Nephron progenitor cell (in vitro differentiated cells): Measurements from ENCODE around the gene GPALPP1.
"Not testable (repeated sequence)": the region's sequence is repeated elsewhere in the genome, so short reads cannot be mapped to it uniquely, and the experiment has no call there.

Experiments
- DNase-seq: peaks from one replicate; pipeline ENCODE4 v3.0.0; 2021
- H3K27ac Mint-ChIP-seq: 2 replicates; pipeline ENCODE4 v1.8.0; 2021; ENCODE audit warnings: mild to moderate bottlenecking, moderate library complexity, mixed read lengths
- H3K27me3 Mint-ChIP-seq: 2 replicates; pipeline ENCODE4 v1.8.0; 2021; ENCODE audit warnings: mild to moderate bottlenecking, low read depth, mixed read lengths; ENCODE audit not compliant: poor library complexity
- H3K36me3 Mint-ChIP-seq: 2 replicates; pipeline ENCODE4 v1.8.0; 2021; ENCODE audit warnings: low read depth, mixed read lengths
- H3K4me1 Mint-ChIP-seq: 2 replicates; pipeline ENCODE4 v1.8.0; 2021; ENCODE audit warnings: mixed read lengths
- H3K4me3 Mint-ChIP-seq: 2 replicates; pipeline ENCODE4 v1.8.0; 2021; ENCODE audit warnings: mild to moderate bottlenecking, moderate library complexity, mixed read lengths
- H3K9me3 Mint-ChIP-seq: 2 replicates; pipeline ENCODE4 v1.8.0; 2021; ENCODE audit warnings: mild to moderate bottlenecking, moderate library complexity, mixed read lengths
- TF ChIP-seq, protein P1 (sequence below): fragments of 200-600 bp; sonication (generic); IDR thresholded peaks from 2 replicates; pipeline ENCODE4 v1.5.0; 2021; ENCODE audit warnings: antibody characterized with exemption

Gene GPALPP1

DNA sequence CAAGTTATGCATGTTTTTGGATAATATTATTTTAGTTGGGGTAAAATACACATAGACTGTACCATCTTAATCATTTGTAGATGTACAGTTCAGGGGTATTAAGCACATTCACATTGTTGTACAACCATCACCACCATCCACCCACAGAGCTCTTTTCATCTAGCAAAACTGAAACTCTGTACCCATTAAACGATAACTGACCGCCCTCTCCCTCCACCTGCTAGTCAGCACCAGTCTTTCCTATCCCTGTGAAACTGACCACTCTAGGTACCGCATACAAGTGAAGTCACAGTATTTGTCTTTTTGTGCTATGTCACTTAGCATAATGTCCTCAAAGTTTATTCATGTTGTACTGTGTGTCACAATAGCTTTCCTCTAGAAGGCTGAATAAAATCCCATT, 70.7 kb downstream of the GPALPP1 start:
- Mint-ChIP-seq H3K27ac (peak overlapping the region; percentile 12), H3K4me3 (no peak overlapping the region), H3K27me3 (peaks cover 4% of the 10 kb centered on the region), H3K4me1 (peaks cover 8% of the 10 kb centered on the region), H3K9me3 (no peaks in the 10 kb centered on the region), H3K36me3 (no peaks in the 10 kb centered on the region)
- TF ChIP-seq, protein P1, sequence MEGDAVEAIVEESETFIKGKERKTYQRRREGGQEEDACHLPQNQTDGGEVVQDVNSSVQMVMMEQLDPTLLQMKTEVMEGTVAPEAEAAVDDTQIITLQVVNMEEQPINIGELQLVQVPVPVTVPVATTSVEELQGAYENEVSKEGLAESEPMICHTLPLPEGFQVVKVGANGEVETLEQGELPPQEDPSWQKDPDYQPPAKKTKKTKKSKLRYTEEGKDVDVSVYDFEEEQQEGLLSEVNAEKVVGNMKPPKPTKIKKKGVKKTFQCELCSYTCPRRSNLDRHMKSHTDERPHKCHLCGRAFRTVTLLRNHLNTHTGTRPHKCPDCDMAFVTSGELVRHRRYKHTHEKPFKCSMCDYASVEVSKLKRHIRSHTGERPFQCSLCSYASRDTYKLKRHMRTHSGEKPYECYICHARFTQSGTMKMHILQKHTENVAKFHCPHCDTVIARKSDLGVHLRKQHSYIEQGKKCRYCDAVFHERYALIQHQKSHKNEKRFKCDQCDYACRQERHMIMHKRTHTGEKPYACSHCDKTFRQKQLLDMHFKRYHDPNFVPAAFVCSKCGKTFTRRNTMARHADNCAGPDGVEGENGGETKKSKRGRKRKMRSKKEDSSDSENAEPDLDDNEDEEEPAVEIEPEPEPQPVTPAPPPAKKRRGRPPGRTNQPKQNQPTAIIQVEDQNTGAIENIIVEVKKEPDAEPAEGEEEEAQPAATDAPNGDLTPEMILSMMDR: no peak
- no peak for DNase-seq

DNA sequence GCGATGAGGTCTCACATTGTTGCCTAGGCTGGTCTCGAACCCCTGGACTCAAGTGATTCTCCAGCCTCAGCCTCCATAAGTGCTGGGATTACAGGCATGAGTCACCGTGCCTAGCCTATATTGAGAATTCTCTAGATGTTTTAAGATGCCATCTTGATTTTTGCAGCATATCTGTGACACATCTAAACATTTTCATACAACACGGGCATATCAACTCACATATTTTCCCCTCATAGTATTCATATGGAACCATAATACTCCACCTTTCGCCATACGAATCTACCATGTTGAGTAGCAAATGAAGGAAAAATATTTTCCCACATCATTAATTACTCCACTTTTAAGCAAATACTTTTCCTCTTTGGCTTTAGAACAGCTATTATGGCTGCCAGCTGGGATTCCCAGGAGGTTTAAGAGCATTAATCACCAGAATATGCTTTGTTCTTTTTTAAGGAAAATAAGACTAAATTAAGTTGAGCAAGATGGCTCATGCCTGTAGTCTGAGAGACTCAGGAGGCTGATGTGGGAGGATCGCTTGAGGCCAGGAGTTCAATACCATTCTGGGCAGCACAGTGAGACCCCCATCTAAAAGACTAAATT, 74.0 kb downstream of the GPALPP1 start:
- H3K9me3 Mint-ChIP-seq: no peaks in the 10 kb centered on the region
- H3K36me3 Mint-ChIP-seq: no peaks in the 10 kb centered on the region
- no peaks in the 10 kb centered on the region for H3K4me1 Mint-ChIP-seq
- H3K27me3 Mint-ChIP-seq: peaks cover 4% of the 10 kb centered on the region
- TF ChIP-seq, protein P1: no peak
- no peak overlapping the region for H3K4me3 Mint-ChIP-seq
- no peak for DNase-seq
- no peak overlapping the region for H3K27ac Mint-ChIP-seq

DNA sequence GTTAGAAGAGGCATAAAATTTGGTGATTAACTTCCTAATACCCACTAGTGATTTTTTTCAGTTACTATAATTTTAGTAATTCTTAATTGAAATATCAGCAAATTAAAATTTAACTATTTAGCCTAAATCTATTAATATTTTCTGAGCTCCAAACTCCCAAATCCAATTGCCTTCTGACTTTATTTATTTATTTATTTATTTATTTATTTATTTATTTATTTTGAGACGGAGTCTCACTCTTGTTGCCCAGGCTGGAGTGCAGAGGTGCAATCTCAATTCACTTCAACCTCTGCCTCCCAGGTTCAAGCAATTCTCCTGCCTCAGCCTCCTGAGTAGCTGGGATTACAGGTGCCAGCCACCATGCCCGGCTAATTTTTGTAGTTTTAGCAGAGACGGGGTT, 74.6 kb downstream of the GPALPP1 start:
- H3K27ac Mint-ChIP-seq, H3K27me3 Mint-ChIP-seq, DNase-seq, H3K4me3 Mint-ChIP-seq, H3K4me1 Mint-ChIP-seq, H3K9me3 Mint-ChIP-seq, H3K36me3 Mint-ChIP-seq: not testable (repeated sequence)

DNA sequence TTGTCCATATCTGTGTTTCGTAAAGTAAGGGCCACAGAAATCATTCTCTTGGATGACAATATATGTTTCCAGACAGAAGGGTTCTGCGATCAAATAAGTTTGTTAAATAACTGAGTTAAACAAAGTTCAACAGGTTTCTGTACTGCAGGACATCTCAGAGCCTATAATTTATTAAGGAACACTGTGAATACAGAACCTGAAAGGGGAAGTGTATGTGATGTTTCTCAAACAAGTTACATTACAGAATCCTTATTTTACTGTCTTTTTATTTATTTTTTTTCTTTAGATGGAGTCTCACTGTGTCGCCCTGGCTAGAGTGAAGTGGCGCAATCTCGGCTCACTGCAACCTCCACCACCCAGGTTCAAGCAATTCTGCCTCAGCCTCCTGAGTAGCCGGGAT, 75.6 kb downstream of the GPALPP1 start:
- DNase-seq: no peak
- Mint-ChIP-seq H3K4me3 (no peak overlapping the region), H3K27ac (no peak overlapping the region), H3K9me3 (no peaks in the 10 kb centered on the region), H3K27me3 (peaks cover 4% of the 10 kb centered on the region), H3K36me3 (no peaks in the 10 kb centered on the region), H3K4me1 (no peaks in the 10 kb centered on the region)
- TF ChIP-seq, protein P1: no peak

DNA sequence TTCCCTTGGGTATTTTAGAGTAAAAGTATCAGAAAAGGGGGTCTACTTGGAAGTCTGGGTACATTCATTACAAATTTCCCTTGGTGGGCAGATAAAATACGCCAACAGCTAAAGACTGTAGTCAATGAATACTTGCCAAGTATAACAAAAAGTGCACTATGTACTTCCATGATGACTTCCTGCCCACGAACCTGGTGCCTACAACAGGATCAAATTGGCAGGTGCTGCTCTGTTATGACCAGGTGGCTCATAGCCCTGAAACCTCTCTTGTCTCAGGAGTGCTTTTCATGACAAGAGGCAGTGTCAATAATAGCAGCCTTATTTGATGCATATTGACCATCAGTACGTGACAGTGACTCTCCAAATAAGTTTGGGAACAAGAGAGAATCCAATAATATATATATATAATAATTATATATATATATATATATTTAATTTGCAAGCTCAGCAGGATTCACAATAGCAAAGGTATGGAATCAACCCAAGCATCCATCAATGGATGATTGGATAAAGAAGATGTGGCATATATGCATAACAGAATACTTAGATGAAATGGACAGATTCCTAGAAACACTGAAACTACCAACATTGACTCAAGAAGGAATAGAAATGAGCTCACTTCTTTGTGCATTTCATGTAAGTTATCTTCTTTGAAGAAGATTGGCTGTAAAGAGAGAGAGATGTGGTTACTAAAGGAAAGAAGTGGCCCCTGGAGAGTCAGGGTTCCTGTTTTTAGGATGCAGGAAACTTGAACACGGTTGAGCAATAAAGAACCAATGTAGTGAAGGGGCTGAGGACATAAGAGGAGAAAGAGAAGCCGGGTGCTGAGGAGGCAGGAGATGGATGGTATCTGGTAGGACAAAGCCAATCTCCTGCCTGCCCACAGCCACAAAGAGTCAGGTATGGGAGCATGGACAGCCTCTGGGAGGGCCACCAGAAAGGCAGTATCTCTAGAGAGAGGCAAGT, 79.0 kb downstream of the GPALPP1 start:
- Mint-ChIP-seq H3K4me1 (no peaks in the 10 kb centered on the region), H3K9me3 (no peaks in the 10 kb centered on the region), H3K27me3 (peaks cover 2% of the 10 kb centered on the region), H3K27ac (no peak overlapping the region), H3K36me3 (no peaks in the 10 kb centered on the region), H3K4me3 (no peak overlapping the region)
- no peak for DNase-seq
- TF ChIP-seq, protein P1: no peak

DNA sequence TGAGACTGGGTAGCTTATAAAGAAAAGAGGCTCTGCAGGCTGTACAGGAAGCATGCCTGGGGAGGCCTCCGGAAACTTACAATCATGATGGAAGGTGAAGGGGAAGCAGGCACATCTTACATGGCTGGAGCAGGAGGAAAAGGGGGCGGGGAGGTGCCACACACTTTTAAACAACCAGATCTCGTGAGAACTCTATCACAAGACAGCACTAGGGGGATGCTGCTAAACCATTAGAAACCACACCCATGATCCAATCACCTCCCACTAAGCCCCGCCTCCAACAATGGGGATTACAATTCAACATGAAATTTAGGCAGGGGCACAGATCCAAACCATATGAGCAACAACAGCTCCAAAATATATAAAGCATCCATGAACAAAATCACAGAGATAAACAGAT, 84.5 kb downstream of the GPALPP1 start:
- no peaks in the 10 kb centered on the region for H3K36me3 Mint-ChIP-seq
- TF ChIP-seq, protein P1: no peak
- peaks cover 4% of the 10 kb centered on the region for H3K9me3 Mint-ChIP-seq
- H3K4me1 Mint-ChIP-seq: no peaks in the 10 kb centered on the region
- H3K27me3 Mint-ChIP-seq: peaks cover 8% of the 10 kb centered on the region
- no peak for DNase-seq
- no peak overlapping the region for H3K4me3 Mint-ChIP-seq
- H3K27ac Mint-ChIP-seq: no peak overlapping the region
